ENCODE results near the gene GRIA2. TPM values are rescaled to one million over a fixed set of nuclear protein-coding genes. Genes with fewer than 3 reads are reported as not detected.

GRIA2 gene
- total and polyA plus RNA-seq, 2 donors (not counting 3 experiments of a cell fraction or from before 2014, with no cell fraction given) = not detected

DNA sequence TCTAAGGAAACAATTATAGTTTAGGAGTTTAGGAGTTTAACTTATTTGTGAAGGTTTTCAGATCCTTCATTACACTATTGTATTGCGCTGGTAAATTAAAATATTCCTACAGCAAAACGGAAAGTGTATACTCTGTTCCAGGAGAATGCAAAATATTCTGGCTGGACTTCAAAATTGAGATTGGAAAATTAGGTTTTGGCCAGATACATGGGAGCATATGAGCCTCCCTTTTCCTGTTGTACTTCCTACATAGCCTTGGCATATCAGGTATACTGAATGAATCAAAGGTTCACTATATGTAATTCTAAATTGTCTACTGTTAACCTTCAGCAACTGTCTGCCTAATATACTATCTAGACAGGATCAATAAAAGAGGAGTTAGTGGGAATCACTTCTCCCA, 25.2 kb upstream of the GRIA2 start:
- no peak overlapping the region for H3K9ac ChIP-seq (replicated peaks; ENCODE audit: extremely low read depth, insufficient read depth, low read length)
- H2AFZ ChIP-seq (ENCODE audit: low read depth, low read length) = no peak overlapping the region
- no peak overlapping the region for H3K27ac ChIP-seq (ENCODE audit: insufficient read depth, low read depth, low read length)
- ChIA-PET POLR2A (no interaction called here), CTCF (interaction anchor here (1.3 kb wide), 1 partner anchor 9 kb away, joined by 3 read pairs; no protein-coding TSS in a partner anchor)
- H3K9me1 ChIP-seq (replicated peaks; ENCODE audit: control insufficient read depth, extremely low read depth, insufficient read depth, low read length) = no peaks in the 10 kb centered on the region
- no peaks in the 10 kb centered on the region for H3K79me2 ChIP-seq (ENCODE audit: control insufficient read depth, insufficient read depth, low read length)
- FAIRE-seq (no peak), DNase-seq (ENCODE audit: low read depth, low spot score) (no peak)
- H3K27me3 ChIP-seq (ENCODE audit: control insufficient read depth in 2 of 2, insufficient read depth in 2 of 2, low read length in 2 of 2) = no peaks in the 10 kb centered on the region
- BruUV-seq (replicated peaks) = no TSS peak
- no peaks in the 10 kb centered on the region for H4K20me1 ChIP-seq (replicated peaks; ENCODE audit: control insufficient read depth, extremely low read depth, insufficient read depth, low read length)
- H3K4me1 ChIP-seq (ENCODE audit: control insufficient read depth, extremely low read depth, insufficient read depth, low read length) = no peaks in the 10 kb centered on the region
- intact Hi-C loops (cut with micrococcal nuclease) (no loop called here), dilution Hi-C loops (cut with MboI; ENCODE audit: extremely low pct_ligation_motif_present, low sequenced_read_pairs) (no loop called here)
- no peak overlapping the region for H3K4me2 ChIP-seq (ENCODE audit: insufficient read depth, low read length)
- H3K36me3 ChIP-seq (ENCODE audit: control insufficient read depth in 2 of 2, extremely low read depth in 1 of 2, insufficient read depth in 2 of 2, low read length in 2 of 2) = no peaks in the 10 kb centered on the region
- no peak overlapping the region for H3K4me3 ChIP-seq (replicated peaks in 1 of 3; ENCODE audit: insufficient read depth in 1 of 3, low read depth in 1 of 3, low read length in 3 of 3)
- no peaks in the 10 kb centered on the region for H3K9me3 ChIP-seq (replicated peaks; ENCODE audit: control insufficient read depth, insufficient read depth, low read length)
- TF ChIP-seq POLR2AphosphoS5 (IDR thresholded peaks at IDR 0.05; ENCODE audit: insufficient read depth, low read depth, low read length) = no peak
- TF ChIP-seq FOS (IDR thresholded peaks at IDR 0.05; ENCODE audit: borderline replicate concordance, insufficient read depth, low read length) = no peak
- TF ChIP-seq, protein P1, sequence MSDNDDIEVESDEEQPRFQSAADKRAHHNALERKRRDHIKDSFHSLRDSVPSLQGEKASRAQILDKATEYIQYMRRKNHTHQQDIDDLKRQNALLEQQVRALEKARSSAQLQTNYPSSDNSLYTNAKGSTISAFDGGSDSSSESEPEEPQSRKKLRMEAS (IDR thresholded peaks at IDR 0.05; ENCODE audit: insufficient read depth, insufficient read length) = no peak
- TF ChIP-seq, protein P2, sequence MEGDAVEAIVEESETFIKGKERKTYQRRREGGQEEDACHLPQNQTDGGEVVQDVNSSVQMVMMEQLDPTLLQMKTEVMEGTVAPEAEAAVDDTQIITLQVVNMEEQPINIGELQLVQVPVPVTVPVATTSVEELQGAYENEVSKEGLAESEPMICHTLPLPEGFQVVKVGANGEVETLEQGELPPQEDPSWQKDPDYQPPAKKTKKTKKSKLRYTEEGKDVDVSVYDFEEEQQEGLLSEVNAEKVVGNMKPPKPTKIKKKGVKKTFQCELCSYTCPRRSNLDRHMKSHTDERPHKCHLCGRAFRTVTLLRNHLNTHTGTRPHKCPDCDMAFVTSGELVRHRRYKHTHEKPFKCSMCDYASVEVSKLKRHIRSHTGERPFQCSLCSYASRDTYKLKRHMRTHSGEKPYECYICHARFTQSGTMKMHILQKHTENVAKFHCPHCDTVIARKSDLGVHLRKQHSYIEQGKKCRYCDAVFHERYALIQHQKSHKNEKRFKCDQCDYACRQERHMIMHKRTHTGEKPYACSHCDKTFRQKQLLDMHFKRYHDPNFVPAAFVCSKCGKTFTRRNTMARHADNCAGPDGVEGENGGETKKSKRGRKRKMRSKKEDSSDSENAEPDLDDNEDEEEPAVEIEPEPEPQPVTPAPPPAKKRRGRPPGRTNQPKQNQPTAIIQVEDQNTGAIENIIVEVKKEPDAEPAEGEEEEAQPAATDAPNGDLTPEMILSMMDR (IDR thresholded peaks at IDR 0.05; ENCODE audit: extremely low read depth in 1 of 2, insufficient read depth in 1 of 2, low read depth in 1 of 2, low read length in 2 of 2) = no peak
- no peak for TF ChIP-seq POLR2A (IDR thresholded peaks at IDR 0.05; ENCODE audit: low read depth, low read length)
- TF ChIP-seq MYC (IDR thresholded peaks at IDR 0.05; ENCODE audit: low read depth, low read length) = no peak
- TF ChIP-seq JUN (IDR thresholded peaks at IDR 0.05; ENCODE audit: borderline replicate concordance, insufficient read depth, insufficient read length, low read depth) = no peak
- no peak for TF ChIP-seq GATA2 (IDR thresholded peaks at IDR 0.05; ENCODE audit: insufficient read depth, insufficient read length, low read depth, low read length)
- no peak for TF ChIP-seq EZH2 (IDR thresholded peaks at IDR 0.05; ENCODE audit: borderline replicate concordance, low read depth, low read length, severe bottlenecking)
